DND-41 (cell line): ENCODE results near the gene PHIP.

Source experiments
- CTCF ChIP-seq: IDR thresholded peaks from 2 replicates; pipeline ENCODE4 v1.5.1; 2012; ENCODE audit warnings: borderline replicate concordance, low read length, moderate library complexity, mild to moderate bottlenecking; ENCODE audit not compliant: poor library complexity, severe bottlenecking; ENCODE audit errors: extremely low read depth
- EZH2 ChIP-seq: IDR thresholded peaks from 3 replicates; pipeline ENCODE4 v1.6.1; 2012; ENCODE audit warnings: borderline replicate concordance, low read depth, mild to moderate bottlenecking, moderate library complexity, low read length, inconsistent platforms; ENCODE audit not compliant: severe bottlenecking

DNA sequence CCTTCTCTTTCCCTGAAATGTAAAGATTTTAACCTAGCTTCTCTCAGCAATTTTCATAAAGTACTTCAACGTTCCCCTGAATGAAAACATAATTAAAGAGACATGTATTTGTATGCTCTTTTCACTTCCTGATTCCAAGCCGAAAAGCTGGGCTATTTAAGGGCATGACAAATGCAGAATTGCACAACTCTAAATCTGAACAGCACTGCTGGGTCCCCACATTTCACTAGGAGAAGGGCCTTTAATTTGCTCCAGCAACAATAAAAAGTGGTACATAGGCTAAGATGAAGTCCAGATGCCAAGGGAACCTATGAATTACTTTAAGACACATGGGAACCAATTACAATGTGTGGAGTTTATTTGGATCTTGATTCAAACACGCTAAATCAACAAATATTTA, 168.7 kb downstream of the PHIP start:
- no peak for TF ChIP-seq CTCF
- TF ChIP-seq EZH2: no peak
